Fibroblast of mammary gland (primary cell): ENCODE measurements around the gene CCDC81.

ENCODE experiments used
- DNase-seq: peaks from one replicate; pipeline ENCODE4 v3.0.0-alpha.2; 2010; ENCODE audit warnings: low read depth
- H3K4me3 ChIP-seq: 2 replicates; pipeline ENCODE4 v1.5.1; 2011; ENCODE audit warnings: low read depth, mild to moderate bottlenecking, low read length, moderate library complexity; ENCODE audit not compliant: control insufficient read depth
- CTCF ChIP-seq: conservative IDR thresholded peaks from 2 replicates; pipeline ENCODE4 v1.5.1; 2011; ENCODE audit warnings: low read depth, low read length, inconsistent platforms; ENCODE audit not compliant: control insufficient read depth, insufficient read depth

CCDC81 gene

DNA sequence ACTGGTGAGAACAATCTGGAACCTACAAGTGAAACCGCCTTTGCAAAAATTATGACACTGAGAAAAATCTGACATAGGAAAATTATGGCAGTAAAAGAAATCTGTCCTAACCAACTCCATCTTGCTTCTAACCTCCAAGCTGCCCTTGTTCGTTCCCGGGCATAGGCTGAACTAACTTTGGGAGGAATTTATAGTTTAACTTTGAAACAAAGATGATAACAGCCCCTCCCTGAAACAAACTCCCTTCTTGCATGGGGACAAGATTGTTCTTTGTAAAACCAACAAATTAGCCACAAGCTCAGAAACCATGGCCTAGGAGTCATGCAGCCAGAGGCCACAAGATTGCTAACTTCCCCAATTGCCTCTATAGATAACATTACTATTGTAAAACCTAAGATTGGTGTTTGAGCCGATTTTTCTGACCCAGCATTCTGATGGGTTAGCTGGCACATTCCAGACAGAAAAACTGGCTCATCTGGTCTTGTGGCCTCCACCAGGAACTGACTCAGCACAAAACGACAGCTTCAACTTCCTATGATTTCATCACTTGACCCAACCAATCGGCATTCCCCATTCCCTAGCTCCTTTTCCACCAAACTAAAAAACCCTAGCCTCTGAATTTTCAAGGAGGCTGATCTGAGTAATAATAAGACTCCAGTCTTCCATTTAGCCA is 3.6 kb upstream of the CCDC81 start:
- TF ChIP-seq CTCF, result no peak
- H3K4me3 ChIP-seq, result no peak overlapping the region
- peak; percentile 67 for DNase-seq

DNA sequence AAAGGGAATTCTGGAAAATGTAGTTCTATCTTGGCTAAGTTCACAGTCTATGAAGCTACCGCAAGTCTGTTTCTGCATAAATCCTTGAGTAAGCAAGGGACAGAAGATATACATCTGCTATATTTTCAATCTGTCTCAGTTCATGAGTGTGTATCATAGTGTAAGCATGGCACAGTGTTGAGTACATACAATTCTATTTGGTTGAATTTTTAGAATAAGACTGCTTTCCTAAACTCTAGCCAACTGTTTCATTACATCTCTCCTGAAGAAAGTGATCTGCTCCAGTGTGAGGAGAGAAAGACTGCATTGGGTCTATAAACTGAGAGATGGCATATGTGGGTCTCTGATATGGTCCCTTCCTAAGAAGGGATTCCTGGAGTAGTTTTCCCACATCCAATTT is 2.6 kb upstream of the CCDC81 start:
- no peak for TF ChIP-seq CTCF
- H3K4me3 ChIP-seq, result no peak overlapping the region
- DNase-seq, result no peak

DNA sequence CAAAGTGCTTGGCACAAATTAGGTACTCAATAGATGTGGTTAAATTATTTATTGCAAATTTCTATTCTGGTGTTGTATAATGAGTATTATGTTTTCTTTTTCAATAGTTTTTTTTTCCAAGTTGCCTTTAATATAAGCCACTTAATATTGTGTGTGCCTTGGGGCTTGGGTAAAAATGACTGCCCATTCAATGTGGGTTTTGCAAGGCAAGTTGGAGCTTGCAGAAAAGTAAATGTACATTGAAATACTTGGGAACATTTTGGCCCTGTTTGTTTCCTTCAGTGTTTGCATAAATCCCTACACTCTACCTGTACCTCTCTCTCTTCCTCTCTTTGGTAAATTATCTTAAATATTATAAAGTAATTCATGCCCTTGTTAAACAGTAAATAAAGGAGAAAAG is 2.1 kb upstream of the CCDC81 start:
- no peak for DNase-seq
- no peak for TF ChIP-seq CTCF
- H3K4me3 ChIP-seq, result no peak overlapping the region

GRCh38 chr11:86374069-86374468 is 618 bp upstream of the CCDC81 start:
- no peak for TF ChIP-seq CTCF
- no peak for DNase-seq
- peak overlapping the region; percentile 24 for H3K4me3 ChIP-seq

- DNase-seq, result no peak
- no peak for TF ChIP-seq CTCF
- H3K4me3 ChIP-seq, result no peak overlapping the region
Measured at GRCh38 chr11:86377972-86378371, 3.3 kb downstream of the CCDC81 start.

DNA sequence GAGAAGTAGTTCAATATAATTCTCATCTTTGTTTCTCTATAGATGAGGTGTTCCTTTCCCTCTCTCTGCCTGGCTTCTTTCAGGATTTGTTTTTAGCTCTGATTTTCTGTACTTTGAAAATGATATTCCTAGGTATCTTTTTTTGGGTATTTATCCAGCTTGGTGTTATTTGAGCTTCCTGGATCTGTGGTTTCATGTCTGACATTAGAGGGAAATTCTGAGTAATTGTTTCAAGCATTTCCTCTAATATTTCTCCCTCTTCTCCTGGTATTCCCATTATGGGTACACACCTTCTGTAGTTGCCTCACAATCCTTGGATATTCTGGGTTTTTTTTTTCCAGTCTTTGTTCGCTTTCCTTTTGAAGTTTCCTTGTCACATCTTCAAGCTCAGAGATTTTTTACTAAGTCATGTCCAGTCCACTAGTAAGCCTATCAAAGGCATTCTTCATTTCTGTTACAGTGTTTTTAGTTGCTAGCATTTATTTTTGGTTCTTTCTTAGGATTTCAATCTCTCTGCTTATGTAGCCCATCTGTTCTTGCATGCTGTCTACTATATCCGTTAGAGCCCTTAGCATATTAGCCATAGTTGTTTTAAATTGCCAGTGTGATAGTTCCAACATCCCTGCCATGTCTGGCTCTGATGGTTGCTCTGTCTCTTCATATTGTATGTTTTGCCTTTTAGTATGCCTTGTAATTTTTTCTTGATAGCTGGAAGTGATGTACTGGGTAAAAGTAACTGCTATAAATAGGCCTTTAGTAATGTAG is 5.8 kb downstream of the CCDC81 start:
- DNase-seq, result no peak
- no peak overlapping the region for H3K4me3 ChIP-seq
- TF ChIP-seq CTCF, result no peak
